DMS 273 (cell line): Measurements from ENCODE around the gene CD248.

Experiments used
- DNase-seq: peaks from one replicate; lab custom pipeline; 2025; ENCODE audit not compliant: unreplicated experiment; lab: John Stamatoyannopoulos, UW

The CD248 gene

DNA sequence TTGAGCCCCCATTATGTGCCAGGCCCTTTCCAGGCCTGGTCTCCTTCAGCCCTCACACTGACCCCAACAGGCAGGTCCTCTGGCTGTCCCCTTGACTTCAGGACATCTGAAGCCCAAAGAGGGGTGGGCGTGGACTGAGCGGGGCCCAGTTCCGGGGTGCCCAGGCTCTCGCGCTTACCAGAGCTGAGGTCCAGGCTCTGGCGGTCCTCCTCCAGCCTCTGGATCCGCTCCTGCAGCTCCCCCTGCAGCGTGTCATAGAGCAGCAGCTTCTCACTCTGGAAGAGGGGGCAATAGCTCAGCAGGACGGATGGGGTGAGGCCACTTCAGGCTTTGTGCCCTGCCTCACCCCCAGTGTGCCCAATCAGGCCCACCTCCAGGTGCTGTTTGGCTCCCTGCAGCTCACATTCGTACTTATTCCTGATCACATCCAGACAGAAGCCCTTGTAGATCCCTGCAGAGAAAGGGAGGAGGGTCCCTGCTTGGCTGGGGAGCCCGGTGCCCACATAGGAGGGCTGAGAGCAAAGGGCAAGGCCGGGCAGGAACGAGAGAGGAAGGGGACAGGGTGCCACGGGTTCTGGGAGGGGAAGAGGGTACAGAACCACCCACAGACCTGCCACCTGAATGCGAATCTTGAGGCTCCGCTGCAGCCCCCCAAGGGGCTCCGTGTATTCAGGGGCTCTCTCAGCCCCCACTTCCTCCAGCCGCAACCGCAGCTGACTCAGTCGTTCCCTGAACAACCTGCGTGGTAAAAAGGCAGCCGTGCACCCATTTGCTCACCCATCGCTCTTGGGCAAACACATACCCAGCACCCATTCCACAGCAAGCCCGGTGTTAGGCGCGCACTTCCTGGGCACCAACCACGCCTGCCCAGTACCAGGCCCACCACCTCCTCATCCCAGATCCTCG, 24.0 kb upstream of the CD248 start:
- no peak for DNase-seq

DNA sequence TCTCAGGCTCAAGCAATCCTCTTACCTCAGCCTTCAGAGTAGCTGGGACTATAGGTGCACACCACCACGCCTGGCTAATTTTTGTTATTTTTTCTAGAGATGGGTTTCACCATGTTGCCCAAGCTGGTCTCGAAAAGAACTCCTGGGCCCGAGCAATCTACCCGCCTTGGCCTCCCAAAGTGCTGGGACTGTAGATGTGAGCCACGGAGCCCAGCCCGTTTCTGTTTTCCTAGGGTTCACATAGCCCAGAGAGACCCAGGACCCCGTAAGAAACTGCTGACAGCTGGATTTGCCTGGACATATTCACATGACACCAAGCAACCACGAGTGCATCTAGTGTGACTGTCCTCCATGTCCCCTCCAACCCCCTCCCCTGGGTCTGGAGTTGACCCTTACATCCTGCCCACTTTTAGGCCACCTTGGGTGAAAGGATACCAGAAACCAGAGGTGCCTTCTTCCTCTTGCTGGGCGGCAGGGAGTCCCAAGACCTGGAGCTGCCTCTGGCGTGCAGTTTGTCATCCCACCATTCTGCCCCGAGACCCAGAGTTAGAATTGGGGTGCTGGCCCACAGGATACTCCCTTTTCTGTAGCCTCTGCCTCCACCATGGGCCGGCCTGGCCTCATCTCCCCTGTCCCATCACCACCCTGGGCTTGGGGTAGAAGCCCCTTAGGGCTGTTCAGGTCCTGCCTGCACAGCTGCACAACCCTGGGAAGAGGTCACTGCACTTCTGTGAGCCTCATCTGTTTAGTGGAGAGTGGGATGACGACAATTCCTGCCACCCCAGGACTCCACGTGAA, 23.0 kb upstream of the CD248 start:
- DNase-seq, result no peak

- DNase-seq, result peak; percentile 46
These were observed 22.4 kb upstream of the CD248 start for GRCh38 chr11:66339162-66339675.

DNA sequence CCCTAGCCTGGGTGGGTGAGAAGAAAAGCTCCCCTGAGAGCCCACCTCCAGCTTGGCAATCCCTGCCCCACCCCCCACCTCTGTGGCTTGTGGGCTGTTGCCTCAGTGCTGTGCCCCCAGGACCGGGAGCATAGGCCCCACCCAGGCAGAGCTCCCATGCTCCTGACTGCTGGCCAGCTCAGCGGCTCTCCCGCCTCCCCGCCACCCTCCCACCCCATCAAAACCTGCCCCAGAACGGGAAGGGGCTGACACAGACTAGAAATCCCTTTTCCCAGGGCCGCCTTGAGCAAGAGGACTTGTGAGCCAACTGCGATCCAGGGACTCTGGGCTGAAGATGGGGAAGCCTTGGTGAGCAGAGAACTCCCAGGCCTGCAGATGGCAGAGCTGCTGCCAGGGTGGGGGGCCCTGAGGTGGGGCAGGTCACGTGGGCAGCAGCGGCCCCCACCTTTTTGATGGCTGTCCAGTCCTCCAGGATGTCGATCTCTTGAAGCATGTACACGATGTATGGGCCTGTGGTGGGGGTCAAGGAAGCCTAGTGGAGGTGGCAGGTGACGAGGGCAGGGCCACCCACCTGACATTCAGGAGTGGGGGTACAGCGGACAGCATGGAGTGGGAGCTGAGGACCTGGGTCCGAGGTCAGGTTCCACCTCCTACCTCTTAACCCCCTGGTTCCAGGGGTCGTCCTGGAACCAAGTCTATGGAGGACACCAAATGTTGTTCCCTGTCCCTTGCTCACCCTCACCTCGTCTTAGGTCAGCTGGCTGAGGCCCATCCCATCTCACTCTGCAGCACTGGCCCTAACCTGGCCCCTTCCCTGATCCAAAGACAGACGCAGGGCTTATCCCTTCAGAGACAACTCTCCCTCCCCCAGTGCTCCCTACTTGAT, 21.7 kb upstream of the CD248 start:
- no peak for DNase-seq

DNA sequence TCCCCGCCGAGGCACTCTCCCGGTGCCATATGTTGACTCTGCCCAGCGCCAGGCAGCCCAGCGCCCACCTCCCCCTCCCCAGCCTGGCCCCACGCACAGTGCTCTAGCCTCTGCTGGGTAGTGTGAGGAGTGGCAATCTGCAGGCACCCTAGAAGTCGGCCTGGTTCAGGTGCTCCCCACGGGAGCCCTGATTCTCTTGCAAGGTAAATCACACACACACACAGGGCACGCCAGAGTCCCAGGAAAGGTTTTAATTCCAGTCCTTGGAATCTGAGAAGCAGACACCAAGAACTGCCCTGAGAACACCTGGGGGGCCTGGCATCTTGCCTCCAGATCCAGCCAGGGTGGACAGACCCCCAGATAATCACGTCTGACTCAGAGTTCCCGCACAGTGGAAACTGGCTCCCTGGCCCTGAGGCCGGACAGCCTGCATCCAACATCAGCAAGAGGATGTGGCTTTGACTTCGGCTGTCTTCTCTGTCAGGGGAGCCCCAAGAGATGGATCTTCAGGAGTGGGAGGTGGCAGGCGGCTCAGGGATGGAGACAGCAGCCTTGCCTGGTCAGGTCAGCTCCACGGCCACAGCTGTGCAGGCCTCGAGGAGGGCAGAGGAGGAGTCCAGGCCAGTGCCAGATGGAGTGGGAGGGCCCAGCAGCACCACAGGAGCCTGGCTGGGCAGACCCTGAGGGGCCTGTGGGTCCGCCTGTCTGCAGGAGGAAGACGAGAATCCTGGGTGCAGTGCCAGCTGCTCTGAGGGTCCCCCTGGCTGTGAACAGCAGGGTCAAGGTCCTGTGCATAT, 20.5 kb upstream of the CD248 start:
- DNase-seq, result peak; percentile 86

- peak; percentile 97 for DNase-seq
These were observed 19.6 kb upstream of the CD248 start, which contains the start of gene RIN1 for GRCh38 chr11:66336234-66337102. TSS of gene RIN1 (minus strand) at chr11:66336434. CDS start at chr11:66336402, 32 bp downstream.

DNA sequence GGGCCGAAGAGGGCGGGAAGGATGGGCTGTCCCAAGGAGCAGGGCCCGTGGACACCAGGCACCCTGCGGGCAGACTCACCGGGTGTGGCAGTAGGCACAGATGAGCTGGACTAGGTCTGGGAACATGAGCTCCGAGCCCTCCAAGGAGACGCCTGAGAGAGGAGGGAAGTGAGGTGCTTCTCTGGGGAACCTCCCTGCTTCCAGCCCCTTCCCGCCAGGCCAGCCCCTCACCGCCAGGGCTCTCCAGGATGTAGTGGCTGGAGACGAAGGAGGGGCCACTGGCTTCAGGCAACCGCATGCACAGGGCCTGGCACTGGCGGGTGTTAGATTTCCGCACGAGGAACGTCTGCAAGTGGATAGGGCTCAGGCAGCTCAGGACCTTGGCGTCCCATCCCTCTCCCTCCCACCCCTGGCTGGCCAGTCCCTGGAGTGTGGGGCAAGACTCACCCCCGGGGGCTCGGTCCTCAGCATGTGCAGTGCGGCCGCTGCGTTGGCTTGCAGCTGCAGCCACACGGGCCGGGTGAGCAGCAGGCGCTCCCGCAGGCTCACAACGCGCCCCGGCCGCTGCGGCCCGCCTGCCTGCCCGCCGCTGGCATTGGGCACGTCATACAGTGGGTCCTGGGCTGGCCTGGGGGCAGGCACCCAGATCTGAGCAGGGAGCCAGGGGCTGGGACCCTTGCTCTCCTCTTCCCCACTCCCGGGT, 18.8 kb upstream of the CD248 start:
- peak; percentile 78 for DNase-seq

GRCh38 chr11:66334605-66335442, 18.0 kb upstream of the CD248 start:
- DNase-seq, result peak; percentile 78

DNA sequence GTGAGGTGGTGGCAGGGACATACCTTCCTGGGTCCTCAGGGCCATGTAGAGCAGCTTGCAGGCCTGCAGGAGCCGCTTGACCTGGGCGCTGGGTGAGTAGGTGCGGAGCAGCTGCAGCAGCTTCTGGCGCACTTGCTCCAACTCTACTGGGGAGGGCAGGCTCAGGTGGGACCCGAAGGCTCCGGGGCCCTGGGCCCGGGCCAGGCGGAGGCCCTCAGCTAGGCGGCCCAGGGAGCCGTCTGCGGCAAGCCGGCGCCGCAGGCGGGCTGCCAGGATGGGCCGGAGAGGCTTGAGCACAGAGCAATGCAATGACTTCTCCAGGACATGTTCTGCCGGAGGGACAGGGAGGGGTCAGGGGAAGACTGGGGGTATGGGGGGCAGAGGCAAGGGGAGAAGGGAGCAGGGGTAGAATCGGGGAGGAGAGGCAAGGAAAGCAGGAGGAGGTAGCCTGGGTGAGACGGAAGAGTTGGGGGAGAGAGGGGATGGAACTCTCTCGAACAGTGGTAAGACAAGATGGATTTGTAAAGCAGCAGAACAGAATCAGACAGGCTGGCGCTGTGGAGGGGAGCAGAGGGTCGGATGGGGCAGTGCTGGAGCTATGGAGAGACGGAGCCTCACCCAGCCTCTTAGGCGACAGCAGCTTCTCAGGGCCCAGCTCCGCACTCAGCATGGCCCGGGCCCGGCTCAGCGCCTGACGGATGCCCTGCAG, 17.2 kb upstream of the CD248 start:
- peak; percentile 54 for DNase-seq

DNA sequence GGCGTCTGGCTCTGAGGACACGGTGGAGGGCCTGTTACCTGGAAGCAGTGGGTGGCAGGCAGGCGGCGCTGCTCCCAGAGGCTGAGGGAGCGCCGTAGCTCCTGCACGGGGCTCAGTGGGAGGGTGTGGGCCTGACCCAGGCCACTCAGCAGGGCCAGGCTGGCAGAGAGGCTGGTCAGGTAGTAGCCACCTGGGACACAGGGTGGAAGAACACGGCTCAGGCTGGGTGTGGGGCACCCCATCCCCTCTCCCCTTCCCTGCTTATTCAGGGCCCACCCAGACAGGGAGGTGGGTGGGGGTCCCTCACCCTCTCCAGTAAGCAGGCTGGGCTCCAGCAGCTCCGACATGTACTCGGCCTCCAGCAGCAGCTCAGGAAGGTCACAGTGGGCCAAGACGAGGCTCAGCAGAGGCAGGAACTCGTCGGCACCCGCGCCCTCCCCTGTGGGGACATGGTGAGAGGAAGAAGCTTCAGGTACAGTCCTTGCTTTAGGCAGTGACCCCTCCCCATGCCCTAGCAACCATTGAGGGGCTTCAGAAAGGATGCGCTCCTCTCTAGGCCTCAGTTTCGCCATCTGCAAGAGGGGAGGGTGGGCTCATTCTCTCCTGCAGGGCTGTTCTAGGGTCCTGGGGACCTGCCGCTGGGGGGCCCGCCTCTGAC, 16.5 kb upstream of the CD248 start:
- no peak for DNase-seq

DNA sequence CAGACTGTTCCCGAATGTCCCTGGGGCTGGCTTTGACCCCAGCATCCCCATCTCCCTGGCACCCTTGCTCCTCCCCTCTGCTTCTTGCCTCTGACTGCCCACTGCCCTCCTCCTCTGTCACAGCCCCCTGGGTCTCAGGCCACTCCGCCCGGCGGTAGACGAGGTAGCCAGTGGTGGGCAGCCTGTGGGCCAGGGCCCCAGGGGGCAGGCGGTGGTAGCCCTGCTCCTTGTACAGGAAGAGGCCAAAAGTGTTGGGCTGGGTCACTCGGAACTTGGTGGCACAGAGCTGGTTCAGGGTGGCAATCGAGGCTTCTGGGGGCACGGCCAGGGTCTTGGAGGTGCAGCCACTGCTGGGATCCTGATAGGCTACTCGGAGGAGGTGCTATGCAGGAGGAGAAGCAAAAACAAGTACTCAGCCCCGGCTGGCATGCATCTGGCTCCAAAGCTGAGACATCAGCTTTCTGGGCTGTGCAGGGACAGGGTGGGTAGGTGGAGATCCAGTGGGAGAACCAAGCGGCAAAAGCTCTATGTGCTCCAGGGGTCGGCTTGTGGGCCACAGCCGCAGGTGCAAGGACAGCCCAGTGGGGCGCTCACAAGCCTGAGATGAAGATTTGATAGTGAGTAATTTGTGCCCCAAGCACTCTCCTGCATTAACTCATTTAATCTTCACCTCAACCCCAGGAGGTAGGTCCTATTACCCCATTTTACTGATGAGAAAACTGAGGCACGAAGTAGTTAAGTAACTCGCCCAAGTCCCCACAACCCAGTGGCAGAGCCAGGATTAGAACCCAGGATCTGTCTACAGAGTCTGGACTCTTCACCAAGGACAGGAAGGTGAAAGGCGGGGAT, 15.8 kb upstream of the CD248 start:
- no peak for DNase-seq

- DNase-seq, result no peak
These were observed 14.9 kb upstream of the CD248 start for GRCh38 chr11:66331542-66332370.

- DNase-seq, result no peak
These were observed 14.1 kb upstream of the CD248 start for GRCh38 chr11:66330931-66331330.

DNA sequence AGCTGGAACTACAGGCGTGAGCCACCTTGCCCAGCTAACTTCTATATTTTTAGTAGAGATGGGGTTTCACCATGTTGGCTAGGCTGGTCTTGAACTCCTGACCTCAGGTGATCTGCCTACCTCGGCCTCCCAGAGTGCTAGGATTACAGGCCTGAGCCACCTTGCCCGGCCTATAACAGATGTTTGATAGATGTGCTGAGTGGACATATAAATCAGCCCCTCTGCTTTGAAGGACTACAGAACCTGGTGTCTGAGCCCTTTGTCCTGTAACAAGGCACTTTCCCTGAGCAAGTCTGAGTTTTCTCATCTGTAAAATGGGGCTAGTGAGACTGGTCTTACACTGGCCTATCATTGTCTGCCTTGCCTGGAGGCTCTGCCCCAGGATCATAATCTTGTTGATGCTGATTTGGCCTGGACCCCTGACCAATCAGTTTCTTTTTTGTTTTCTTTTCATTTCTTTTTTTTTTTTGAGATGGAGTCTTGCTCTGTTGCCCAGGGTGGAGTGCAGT, 12.4 kb upstream of the CD248 start:
- no peak for DNase-seq
